ENCODE results near the gene MUC12. TPM values are rescaled to one million over a fixed set of nuclear protein-coding genes. Genes with fewer than 3 reads are reported as not detected.

MUC12 gene
- total and polyA plus RNA-seq, 2 of the 8 experiments (the other 6 are each of a cell fraction or from before 2014, with no cell fraction given), result 7.7 to 16.2 TPM

- TF ChIP-seq SP4 (IDR thresholded peaks at IDR 0.05; ENCODE audit: low read length), result no peak
- no peak for TF ChIP-seq CREB1 (IDR thresholded peaks at IDR 0.05)
- no peak for TF ChIP-seq CEBPB (IDR thresholded peaks at IDR 0.05; ENCODE audit: low read depth, low read length)
- no peak for TF ChIP-seq RBBP5 (IDR thresholded peaks at IDR 0.05; ENCODE audit: borderline replicate concordance, low read depth, low read length)
- TF ChIP-seq EGR1 (IDR thresholded peaks at IDR 0.05; ENCODE audit: borderline replicate concordance, low read depth, low read length), result no peak
- no peak for TF ChIP-seq TAF7 (optimal IDR thresholded peaks at IDR 0.05; ENCODE audit: borderline replicate concordance, low read depth, low read length)
- TF ChIP-seq SP2 (IDR thresholded peaks at IDR 0.05; ENCODE audit: low read length), result no peak
- no peak for TF ChIP-seq BCL11A (IDR thresholded peaks at IDR 0.05; ENCODE audit: low read depth in 2 of 2, low read length in 2 of 2)
- H4K8ac ChIP-seq (ENCODE audit: extremely low read depth, insufficient read depth, low read length), result no peak overlapping the region; the same call in 1 of the 2 replicates
- H2BK15ac ChIP-seq (ENCODE audit: low read length), result peak overlapping the region; percentile 5; the same call in 1 of the 2 replicates
- H3K14ac ChIP-seq (ENCODE audit: insufficient read length), result no peak overlapping the region
- peaks cover 5 to 15% (median 9%) of the 10 kb centered on the region in 4 experiments; a peak in 6 of 7 replicates for H3K4me1 ChIP-seq (replicated peaks in 1 of 4; ENCODE audit: control insufficient read depth in 3 of 4, insufficient read depth in 4 of 4, low read length in 3 of 4)
- no peaks in the 10 kb centered on the region for H3K9me3 ChIP-seq (ENCODE audit: insufficient read depth in 2 of 2, low read depth in 1 of 2, low read length in 1 of 2)
- no peak overlapping the region; the same call in 1 of the 2 replicates for H2BK12ac ChIP-seq (ENCODE audit: low read depth, low read length)
- no peak overlapping the region for H2BK5ac ChIP-seq (ENCODE audit: low read depth, low read length)
- H3K18ac ChIP-seq (ENCODE audit: extremely low read depth, low read length), result no peak overlapping the region; the same call in 1 of the 2 replicates
- H4K91ac ChIP-seq (replicated peaks; ENCODE audit: insufficient read length, low read length), result no peak overlapping the region
- FAIRE-seq (no peak), DNase-seq (ENCODE audit: low read depth in 1 of 2, low spot score in 2 of 2) (no peak)
- no peaks in the 10 kb centered on the region for H3K79me2 ChIP-seq (ENCODE audit: control insufficient read depth in 1 of 2, insufficient read depth in 2 of 2, low read length in 2 of 2)
- peaks cover 7% of the 10 kb centered on the region; the same call in 1 of the 2 replicates for H3K23me2 ChIP-seq (ENCODE audit: low read depth, low read length)
- POLR2A ChIA-PET (ENCODE audit: partially characterized antibody), result interaction anchor here (0.5 to 1.0 kb wide), 2 partner anchors 54 to 122 kb away, joined by 3 read pairs; no protein-coding TSS in a partner anchor
- no peaks in the 10 kb centered on the region for H3K79me1 ChIP-seq (ENCODE audit: low read depth, low read length)
- H3K23ac ChIP-seq (ENCODE audit: insufficient read length), result no peak overlapping the region
- no peak overlapping the region for H3K4me2 ChIP-seq (ENCODE audit: insufficient read depth in 1 of 2, low read depth in 2 of 2, low read length in 2 of 2)
- no peak overlapping the region for H3K4me3 ChIP-seq (ENCODE audit: extremely low read depth in 1 of 4, insufficient read depth in 2 of 4, low read depth in 3 of 4, low read length in 4 of 4)
- H3K36me3 ChIP-seq (ENCODE audit: control insufficient read depth in 2 of 4, insufficient read depth in 4 of 4, low read length in 3 of 4), result no peaks in the 10 kb centered on the region
- H3K56ac ChIP-seq (replicated peaks; ENCODE audit: insufficient read length, low read depth, low read length), result no peak overlapping the region
- no peak overlapping the region for H2AK5ac ChIP-seq (ENCODE audit: low read depth, low read length)
- no peak overlapping the region for H3K9ac ChIP-seq (replicated peaks in 1 of 4; ENCODE audit: extremely low read depth in 1 of 4, low read depth in 3 of 4, low read length in 3 of 4)
- CTCF ChIA-PET (ENCODE audit: partially characterized antibody), result interaction anchor here (0.6 to 2.0 kb wide), 3 partner anchors 37 to 73 kb away, joined by 4 to 11 read pairs (median 4); no protein-coding TSS in a partner anchor
- no peak overlapping the region for H2AFZ ChIP-seq (ENCODE audit: low read length)
- 67% methylated on average over 3 of the region's 3 CpGs; no CpG with 5 or more reads in 1 of the 2 experiments for WGBS, 2 experiments (ENCODE audit: extremely low coverage in 1 of 2, insufficient coverage in 1 of 2, insufficient read length in 1 of 2, insufficient replicate concordance in 2 of 2, low coverage in 1 of 2, low lambda C conversion rate in 2 of 2, missing lambda C conversion rate in 1 of 2)
- no peak overlapping the region for H2BK120ac ChIP-seq (replicated peaks; ENCODE audit: low read depth, low read length)
- H2BK20ac ChIP-seq (ENCODE audit: low read length), result 0 out of 2 replicates have a peak overlapping the region, but pooled peaks have one; percentile 21
- no peak overlapping the region for H3K4ac ChIP-seq (replicated peaks; ENCODE audit: insufficient read length, low read depth, low read length)
- no peaks in the 10 kb centered on the region for H3K27me3 ChIP-seq (replicated peaks in 1 of 4; ENCODE audit: control insufficient read depth in 3 of 4, extremely low read depth in 1 of 4, insufficient read depth in 3 of 4, low read length in 3 of 4)
- H4K20me1 ChIP-seq (replicated peaks in 1 of 2; ENCODE audit: control insufficient read depth in 1 of 2, insufficient read depth in 2 of 2, low read length in 2 of 2), result no peaks in the 10 kb centered on the region
- no peak overlapping the region for H4K5ac ChIP-seq (ENCODE audit: insufficient read length, low read depth, low read length)
- no peak overlapping the region for H3K27ac ChIP-seq (ENCODE audit: low read depth, low read length)
Observed at GRCh38 chr7:101021703-101022102, 52.3 kb downstream of the MUC12 start.
